Measurements from ENCODE around the gene PARP2. TPM values are rescaled to one million over a fixed set of nuclear protein-coding genes. Genes with fewer than 3 reads are reported as not detected.
A peak's percentile ranks its signal among the peaks of the same experiment; 100 is the strongest.
"Not testable (repeated sequence)": the region's sequence is repeated elsewhere in the genome, so short reads cannot be mapped to it uniquely, and the experiment has no call there.

The PARP2 gene
- total RNA-seq, 1 experiment from 2014 or later, result 67.9 TPM

- ChIA-PET POLR2A (ENCODE audit: low non-redundant PET) (no interaction called here), CTCF (no interaction called here)
- H3K4me3 ChIP-seq (ENCODE audit: low read depth, low read length, poor library complexity, severe bottlenecking), result no peak overlapping the region
- no peaks in the 10 kb centered on the region for H3K27me3 ChIP-seq (replicated peaks; ENCODE audit: insufficient read depth, low read depth, low read length, poor library complexity)
- H3K27ac ChIP-seq (ENCODE audit: low read depth, low read length, poor library complexity, severe bottlenecking), result peak overlapping the region; percentile 87
- no peak for DNase-seq (ENCODE audit: low spot score)
- no TSS peak for BruUV-seq (replicated peaks)
- peaks cover 9% of the 10 kb centered on the region for H3K36me3 ChIP-seq (ENCODE audit: insufficient read depth, low read length, poor library complexity, severe bottlenecking)
- H3K4me1 ChIP-seq (ENCODE audit: insufficient read depth, low read length, poor library complexity, severe bottlenecking), result peaks cover 23% of the 10 kb centered on the region
- H3K9me3 ChIP-seq (ENCODE audit: low read depth, low read length, poor library complexity, severe bottlenecking), result no peaks in the 10 kb centered on the region
- no peak for TF ChIP-seq CTCF (conservative IDR thresholded peaks at IDR 0.05; ENCODE audit: low read depth, low read length)
- no peak for TF ChIP-seq EZH2 (IDR thresholded peaks at IDR 0.05; ENCODE audit: borderline replicate concordance, low read depth, low read length, poor library complexity, severe bottlenecking)
- intact Hi-C loops (cut with micrococcal nuclease; ENCODE audit: unreplicated experiment), result no loop called here
Measured at GRCh38 chr14:20334017-20334416, 9.4 kb upstream of the PARP2 start.

- intact Hi-C loops (cut with micrococcal nuclease; ENCODE audit: unreplicated experiment); H3K27me3 ChIP-seq (replicated peaks; ENCODE audit: insufficient read depth, low read depth, low read length, poor library complexity); POLR2A ChIA-PET (ENCODE audit: low non-redundant PET); H3K9me3 ChIP-seq (ENCODE audit: low read depth, low read length, poor library complexity, severe bottlenecking); CTCF ChIA-PET; DNase-seq (ENCODE audit: low spot score); H3K4me1 ChIP-seq (ENCODE audit: insufficient read depth, low read length, poor library complexity, severe bottlenecking); H3K4me3 ChIP-seq (ENCODE audit: low read depth, low read length, poor library complexity, severe bottlenecking); H3K27ac ChIP-seq (ENCODE audit: low read depth, low read length, poor library complexity, severe bottlenecking); BruUV-seq (replicated peaks): not testable (repeated sequence)
- H3K36me3 ChIP-seq (ENCODE audit: insufficient read depth, low read length, poor library complexity, severe bottlenecking), result peaks cover 12% of the 10 kb centered on the region
Measured at GRCh38 chr14:20341032-20341431, 2.4 kb upstream of the PARP2 start.

- no TSS peak for BruUV-seq (replicated peaks)
- CTCF ChIA-PET, result no interaction called here
Measured at GRCh38 chr14:20341646-20342045, 1.8 kb upstream of the PARP2 start.

GRCh38 chr14:20343862-20344220 lies 406 bp downstream of the PARP2 start:
- POLR2A ChIA-PET (ENCODE audit: low non-redundant PET), result no interaction called here
- Histone ChIP-seq H3K4me1 (ENCODE audit: insufficient read depth, low read length, poor library complexity, severe bottlenecking) (peaks cover 4% of the 10 kb centered on the region), H3K4me3 (ENCODE audit: low read depth, low read length, poor library complexity, severe bottlenecking) (peak overlapping the region; percentile 73), H3K36me3 (ENCODE audit: insufficient read depth, low read length, poor library complexity, severe bottlenecking) (peaks cover 37% of the 10 kb centered on the region), H3K27me3 (replicated peaks; ENCODE audit: insufficient read depth, low read depth, low read length, poor library complexity) (no peaks in the 10 kb centered on the region), H3K9me3 (ENCODE audit: low read depth, low read length, poor library complexity, severe bottlenecking) (no peaks in the 10 kb centered on the region), H3K27ac (ENCODE audit: low read depth, low read length, poor library complexity, severe bottlenecking) (peak overlapping the region; percentile 91)
- CTCF ChIA-PET, result interaction anchor here (1.6 kb wide), 1 partner anchor 72 kb away, joined by 6 read pairs; no protein-coding TSS in a partner anchor
- intact Hi-C loops (cut with micrococcal nuclease; ENCODE audit: unreplicated experiment), result loop anchor here (1.0 to 2.0 kb wide), 4 partner anchors 111 to 339 kb away; partner anchors contain the start of gene APEX1
- BruUV-seq (replicated peaks), result TSS peak; percentile 70
- TF ChIP-seq CTCF (conservative IDR thresholded peaks at IDR 0.05; ENCODE audit: low read depth, low read length) (no peak), EZH2 (IDR thresholded peaks at IDR 0.05; ENCODE audit: borderline replicate concordance, low read depth, low read length, poor library complexity, severe bottlenecking) (no peak)
- DNase-seq (ENCODE audit: low spot score), result no peak

More at GRCh38 chr14:20341646-20342045, 1.8 kb upstream of the PARP2 start:
- POLR2A ChIA-PET (ENCODE audit: low non-redundant PET), result interaction anchor here (0.6 kb wide), 3 partner anchors 14 to 269 kb away, joined by 3 to 7 read pairs (median 6); partner anchors contain the start of gene TEP1
- H3K36me3 ChIP-seq (ENCODE audit: insufficient read depth, low read length, poor library complexity, severe bottlenecking), result peaks cover 18% of the 10 kb centered on the region
- no peaks in the 10 kb centered on the region for H3K27me3 ChIP-seq (replicated peaks; ENCODE audit: insufficient read depth, low read depth, low read length, poor library complexity)
- peak overlapping the region; percentile 73 for H3K4me3 ChIP-seq (ENCODE audit: low read depth, low read length, poor library complexity, severe bottlenecking)
- no peak for DNase-seq (ENCODE audit: low spot score)
- intact Hi-C loops (cut with micrococcal nuclease; ENCODE audit: unreplicated experiment), result loop anchor here (1.0 to 2.0 kb wide), 3 partner anchors 8 to 341 kb away; partner anchors contain the start of gene CCNB1IP1
- H3K9me3 ChIP-seq (ENCODE audit: low read depth, low read length, poor library complexity, severe bottlenecking), result no peaks in the 10 kb centered on the region
- H3K4me1 ChIP-seq (ENCODE audit: insufficient read depth, low read length, poor library complexity, severe bottlenecking), result peaks cover 4% of the 10 kb centered on the region
- H3K27ac ChIP-seq (ENCODE audit: low read depth, low read length, poor library complexity, severe bottlenecking), result peak overlapping the region; percentile 91
- no peak for TF ChIP-seq EZH2 (IDR thresholded peaks at IDR 0.05; ENCODE audit: borderline replicate concordance, low read depth, low read length, poor library complexity, severe bottlenecking)
